GM19324 (cell line): Measurements from ENCODE around the gene TXNDC11.

Source experiments
- ATAC-seq: cut with Tn5 transposase; IDR thresholded peaks from one replicate; pipeline ENCODE4 v1.9.1; 2021; ENCODE audit warnings: mild to moderate bottlenecking, moderate library complexity; ENCODE audit not compliant: unreplicated experiment, low FRiP score

Gene TXNDC11

GRCh38 chr16:11755022-11755760 is 12.5 kb upstream of the TXNDC11 start:
- ATAC-seq: no peak

DNA sequence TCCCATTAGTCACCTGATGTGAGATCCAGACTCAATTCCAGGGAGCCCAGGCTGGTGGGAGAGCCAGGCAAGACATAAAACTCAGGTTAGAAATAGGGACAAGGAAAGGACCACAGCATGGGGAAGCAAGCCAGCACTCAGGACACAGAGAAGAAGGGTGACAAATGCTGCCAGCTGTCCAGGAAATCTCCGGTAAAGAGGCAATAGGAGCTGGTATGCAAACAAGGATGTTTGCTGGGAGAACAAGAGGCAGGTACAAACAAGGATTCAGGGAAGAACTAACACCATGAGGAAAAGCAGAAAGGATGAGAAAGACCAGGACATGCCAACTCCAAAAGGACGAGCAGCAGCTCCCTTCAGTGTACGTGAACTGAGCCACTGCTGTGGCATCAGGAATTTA is 10.2 kb upstream of the TXNDC11 start:
- ATAC-seq: no peak

DNA sequence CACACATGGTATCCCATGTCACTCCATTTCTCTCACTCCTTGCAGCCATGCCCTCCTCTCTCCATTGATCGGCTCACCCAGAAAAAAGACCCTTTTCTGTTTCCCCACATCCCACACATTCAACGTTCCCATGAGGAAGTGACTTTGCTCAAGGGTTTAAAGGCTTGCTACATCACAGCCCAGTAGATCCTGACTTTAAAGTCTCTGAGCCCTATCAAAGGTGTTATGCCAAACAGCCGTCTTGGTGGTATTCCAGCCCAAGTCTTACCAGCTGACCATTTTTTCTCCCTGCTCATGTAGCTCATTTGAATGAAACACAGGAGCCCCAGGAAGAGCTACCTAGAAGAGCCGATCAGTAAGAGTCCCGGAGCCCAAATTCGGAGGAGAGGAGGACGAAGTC is 7.4 kb upstream of the TXNDC11 start:
- no peak for ATAC-seq

DNA sequence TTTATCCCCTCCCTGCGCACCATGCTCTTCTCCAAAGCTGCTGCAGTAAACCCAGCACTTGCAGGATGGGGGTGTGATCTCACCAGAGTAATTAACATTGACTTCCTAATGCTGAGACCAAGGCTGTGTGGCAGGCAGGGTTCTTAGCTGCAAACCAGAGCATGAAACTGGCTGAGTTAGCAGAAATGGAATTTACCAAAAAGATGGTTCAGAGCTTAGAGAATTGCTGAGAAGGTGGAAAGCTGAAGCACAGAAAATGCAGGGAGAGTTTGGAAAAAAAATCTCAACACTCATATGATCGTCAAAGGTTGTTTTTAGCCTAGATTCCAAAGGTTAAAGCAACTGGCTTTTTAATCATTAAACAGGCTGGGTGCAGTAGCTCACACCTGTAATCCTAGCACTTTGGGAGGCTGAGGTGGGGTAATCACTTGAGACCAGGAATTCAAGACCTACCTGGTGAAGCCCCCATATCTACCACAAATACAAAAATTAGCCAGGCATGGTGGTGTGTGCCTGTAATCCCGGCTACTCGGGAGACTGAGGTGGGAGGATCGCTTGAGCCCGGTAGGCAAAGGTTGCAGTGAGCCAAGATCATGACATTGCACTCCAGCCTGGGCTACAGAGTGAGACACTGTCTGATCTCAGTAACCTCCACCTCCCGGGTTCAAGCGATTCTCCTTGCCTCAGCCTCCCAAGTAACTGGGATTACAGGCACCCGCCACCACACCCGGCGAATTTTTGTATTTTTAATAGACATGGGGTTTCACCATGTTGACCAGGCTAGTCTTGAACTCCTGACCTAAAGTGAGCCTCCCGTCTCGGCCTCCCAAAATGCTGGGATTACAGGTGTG is 6.0 kb upstream of the TXNDC11 start:
- ATAC-seq: no peak

DNA sequence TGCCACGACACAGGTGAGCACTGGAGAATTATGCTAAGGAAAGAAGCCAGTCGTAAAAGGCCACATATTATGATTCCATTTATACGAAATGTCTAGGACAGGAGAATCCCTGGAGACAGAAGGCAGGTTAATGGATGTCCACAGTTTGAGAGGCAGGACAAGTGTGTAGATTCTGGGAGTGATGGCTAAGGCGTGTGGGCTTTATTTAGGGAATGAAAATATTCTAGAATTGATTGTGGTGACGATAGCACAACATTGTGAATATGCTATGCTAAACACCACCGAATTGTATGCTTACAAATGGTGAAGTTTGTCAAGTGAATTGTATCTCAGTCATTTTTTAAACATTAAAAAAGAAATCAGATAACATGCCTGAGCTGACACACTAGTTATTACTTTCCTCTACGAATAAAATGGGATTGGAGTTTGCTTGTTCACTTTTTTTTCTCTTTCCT is 5.3 kb upstream of the TXNDC11 start:
- no peak for ATAC-seq

DNA sequence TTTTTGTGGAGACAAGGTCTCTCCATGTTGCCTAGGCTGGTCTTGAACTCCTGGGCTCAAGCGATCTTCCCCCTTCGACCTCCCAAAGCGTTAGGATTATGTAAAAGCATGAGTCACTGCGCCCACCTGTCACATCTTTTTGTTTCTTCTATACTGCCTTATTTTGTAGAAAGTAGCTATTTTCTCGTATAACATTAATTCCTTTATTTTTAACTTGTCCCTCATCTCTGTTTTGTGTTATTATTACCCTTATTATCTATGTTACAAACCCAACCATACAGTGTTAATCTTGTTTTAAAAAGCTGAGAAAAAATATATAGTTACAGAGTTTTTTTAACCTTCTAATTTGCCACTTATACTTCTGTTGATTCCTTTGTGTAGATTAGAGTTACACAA is 1.4 kb upstream of the TXNDC11 start:
- ATAC-seq: no peak

DNA sequence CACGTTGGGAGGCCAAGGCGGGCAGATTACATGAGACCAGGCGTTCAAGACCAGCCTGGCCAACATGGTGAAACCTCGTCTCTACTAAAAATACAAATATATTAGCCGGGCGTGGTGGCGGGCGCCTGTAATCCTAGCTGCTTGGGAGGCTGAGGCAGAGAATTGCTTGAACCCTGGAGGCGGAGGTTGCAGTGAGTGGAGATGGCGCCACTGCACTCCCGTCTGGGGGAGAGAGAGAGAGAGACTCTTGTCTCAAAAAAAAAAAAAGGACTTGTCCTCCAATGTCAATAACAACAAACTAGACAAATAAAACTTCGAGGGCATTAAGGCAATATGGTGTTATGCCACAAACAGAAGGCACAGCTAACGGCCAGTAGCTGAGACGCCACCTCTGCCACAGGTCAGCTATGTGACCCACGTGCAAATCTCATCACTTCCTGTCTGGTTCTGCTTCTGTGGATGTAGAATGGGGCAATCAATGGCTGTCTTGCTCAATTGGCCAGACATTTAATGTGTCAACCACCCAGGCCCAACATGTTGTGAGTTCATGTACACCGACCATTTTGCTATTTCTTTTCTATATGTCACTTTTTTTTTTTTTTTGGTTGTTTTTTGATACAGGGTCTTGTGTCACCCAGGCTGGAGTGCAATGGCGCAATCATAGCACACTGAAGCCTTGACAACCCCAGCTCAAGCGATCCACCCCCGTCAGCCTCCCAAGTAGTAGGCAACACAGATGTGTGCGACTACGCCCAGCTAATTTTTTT is 834 bp upstream of the TXNDC11 start:
- ATAC-seq: no peak

- ATAC-seq: peak; percentile 21
Measured at GRCh38 chr16:11742093-11742535, 543 bp downstream of the TXNDC11 start.

DNA sequence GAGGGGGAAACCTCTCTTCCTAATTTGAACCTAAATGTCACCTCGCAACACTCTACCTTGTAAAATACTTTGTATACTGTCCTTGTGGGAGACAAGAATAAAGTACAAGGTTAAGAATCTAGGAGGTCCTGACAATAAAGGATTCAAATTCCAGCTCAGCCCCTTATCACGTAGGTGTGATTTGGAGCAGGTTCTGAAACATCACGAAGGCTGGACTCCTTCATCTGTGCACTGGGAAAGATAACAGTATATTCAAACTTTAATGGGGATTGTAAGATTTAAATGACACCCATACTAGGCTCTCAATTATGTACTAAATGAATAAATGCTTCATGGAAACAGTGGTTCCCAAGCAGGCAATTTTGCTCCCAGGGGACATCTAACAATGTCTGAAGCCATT is 2.1 kb downstream of the TXNDC11 start:
- no peak for ATAC-seq

GRCh38 chr16:11738742-11739544 is 3.7 kb downstream of the TXNDC11 start:
- no peak for ATAC-seq

DNA sequence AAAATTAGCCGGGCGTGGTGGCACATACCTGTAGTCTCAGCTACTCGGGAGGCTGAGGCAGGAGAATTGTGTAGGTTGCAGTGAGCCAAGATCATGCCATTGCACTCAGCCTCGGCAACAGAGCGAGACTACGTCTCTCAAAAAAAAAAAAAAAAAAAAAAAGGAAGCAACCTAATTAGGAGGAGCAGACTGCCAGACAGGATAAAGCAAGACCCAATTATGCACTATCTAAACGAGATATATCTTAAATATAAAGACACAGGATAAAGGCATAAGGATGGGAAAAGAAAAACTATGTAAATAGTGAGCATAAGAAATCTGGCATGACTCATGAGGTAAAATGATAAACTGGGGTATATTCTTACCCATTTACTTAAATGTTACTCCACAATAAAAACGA is 4.9 kb downstream of the TXNDC11 start:
- no peak for ATAC-seq

- no peak for ATAC-seq
Measured at GRCh38 chr16:11736903-11737302, 5.8 kb downstream of the TXNDC11 start.

GRCh38 chr16:11735787-11736186 is 6.9 kb downstream of the TXNDC11 start:
- ATAC-seq: no peak

- no peak for ATAC-seq
Measured at GRCh38 chr16:11734653-11735043, 8.0 kb downstream of the TXNDC11 start.

DNA sequence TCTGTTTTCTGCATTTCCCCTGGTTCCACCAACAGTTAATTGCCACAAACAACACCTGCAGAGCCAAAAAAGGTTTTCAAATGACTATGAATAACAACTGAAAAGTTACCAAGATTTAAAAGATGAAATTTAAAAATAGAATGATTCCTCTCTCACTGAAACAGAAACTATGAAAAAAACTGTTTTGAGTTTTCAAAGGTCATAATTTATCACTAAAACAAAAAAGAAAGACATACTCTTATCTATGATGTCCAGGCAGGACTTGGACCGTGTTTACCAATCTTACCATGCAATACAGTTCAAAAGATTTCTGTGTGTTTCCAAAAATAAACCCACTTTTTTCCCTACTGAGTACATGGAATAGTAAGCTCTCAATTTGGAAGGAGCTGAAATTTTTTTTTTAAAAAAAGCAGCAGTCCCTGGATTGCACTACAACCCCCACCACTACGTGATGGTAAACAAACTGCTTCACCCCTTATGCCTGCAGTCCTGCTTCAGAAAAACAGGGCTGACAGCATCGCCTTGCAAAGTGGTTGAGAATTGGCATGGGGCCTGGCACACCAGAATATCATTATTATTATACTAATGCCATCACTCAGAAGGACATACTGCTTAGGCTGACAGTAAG is 8.5 kb downstream of the TXNDC11 start:
- no peak for ATAC-seq

- no peak for ATAC-seq
Measured at GRCh38 chr16:11731222-11731621, 11.4 kb downstream of the TXNDC11 start.

- no peak for ATAC-seq
Measured at GRCh38 chr16:11729787-11730186, 12.9 kb downstream of the TXNDC11 start.

GRCh38 chr16:11727796-11728543 is 14.7 kb downstream of the TXNDC11 start:
- no peak for ATAC-seq

GRCh38 chr16:11726008-11726407 is 16.6 kb downstream of the TXNDC11 start:
- ATAC-seq: no peak
